Measurements from ENCODE around the gene FAM90A26. TPM values are rescaled to one million over a fixed set of nuclear protein-coding genes. Genes with fewer than 3 reads are reported as not detected.
"Not testable (repeated sequence)": the region's sequence is repeated elsewhere in the genome, so short reads cannot be mapped to it uniquely, and the experiment has no call there.

Gene FAM90A26
- total RNA-seq, 2 experiments from 2014 or later = not detected

- H3K4me1 Mint-ChIP-seq; POLR2A ChIA-PET; H3K27ac Mint-ChIP-seq; H3K36me3 Mint-ChIP-seq; DNase-seq; ATAC-seq (ENCODE audit: low read depth); H3K4me3 Mint-ChIP-seq; H3K27me3 Mint-ChIP-seq; H3K9me3 Mint-ChIP-seq: not testable (repeated sequence)
Observed at GRCh38 chr4:9224596-9224995, 54.4 kb downstream of the FAM90A26 start, which contains the start of gene USP17L13. USP17L13 (plus strand) TSS chr4:9224896; CDS start chr4:9224896, 0 bp downstream.

Other genes with a start within 250 kb of the FAM90A26 start
- gene USP17L10, start 40.2 kb downstream of the FAM90A26 start, total RNA-seq = not detected
- not detected for gene USP17L11, start 45.0 kb downstream of the FAM90A26 start, total RNA-seq
- not detected for gene USP17L12, start 49.7 kb downstream of the FAM90A26 start, total RNA-seq
- gene USP17L13, start 54.5 kb downstream of the FAM90A26 start, total RNA-seq = not detected
- gene USP17L15, start 64.0 kb downstream of the FAM90A26 start, total RNA-seq = not detected
- gene USP17L17, start 73.5 kb downstream of the FAM90A26 start, total RNA-seq = not detected
- gene USP17L18, start 78.2 kb downstream of the FAM90A26 start, total RNA-seq = not detected
- gene USP17L19, start 83.0 kb downstream of the FAM90A26 start, total RNA-seq = not detected
- gene USP17L20, start 87.7 kb downstream of the FAM90A26 start, total RNA-seq = not detected
- not detected for gene USP17L21, start 92.5 kb downstream of the FAM90A26 start, total RNA-seq
- not detected for gene USP17L22, start 97.2 kb downstream of the FAM90A26 start, total RNA-seq
- not detected for gene USP17L24, start 154.8 kb downstream of the FAM90A26 start, total RNA-seq
- gene USP17L25, start 159.5 kb downstream of the FAM90A26 start, total RNA-seq = not detected
- not detected for gene USP17L26, start 164.2 kb downstream of the FAM90A26 start, total RNA-seq
- not detected for gene USP17L5, start 169.0 kb downstream of the FAM90A26 start, total RNA-seq
- gene USP17L27, start 173.7 kb downstream of the FAM90A26 start, total RNA-seq = not detected
- gene USP17L28, start 178.5 kb downstream of the FAM90A26 start, total RNA-seq = not detected
- gene USP17L29, start 183.2 kb downstream of the FAM90A26 start, total RNA-seq = not detected
- gene USP17L30, start 192.7 kb downstream of the FAM90A26 start, total RNA-seq = not detected